Activated naive CD4-positive, alpha-beta T cell treated with anti-CD3 and anti-CD28 coated beads for 36 hours (primary cell): ENCODE measurements around the gene TXK. TPM values are rescaled to one million over a fixed set of nuclear protein-coding genes. Genes with fewer than 3 reads are reported as not detected.

Experiments
- CTCF ChIA-PET: fragments of 350-600 bp; sonication (Branson Sonifier 250); formaldehyde crosslinking; loops from one replicate; lab custom pipeline; 2021; ENCODE audit warnings: antibody characterized with exemption; lab: Charles Lee
- DNase-seq: peaks from one replicate; pipeline ENCODE4 v3.0.0-alpha.2; 2020
- H3K27ac Mint-ChIP-seq: one replicate; pipeline ENCODE4 v1.8.0; 2021; ENCODE audit warnings: mild to moderate bottlenecking, mixed read lengths
- H3K27me3 Mint-ChIP-seq: one replicate; pipeline ENCODE4 v1.8.0; 2021; ENCODE audit warnings: low read depth, mixed read lengths
- H3K36me3 Mint-ChIP-seq: one replicate; pipeline ENCODE4 v1.8.0; 2021; ENCODE audit warnings: low read depth, mixed read lengths
- H3K4me1 Mint-ChIP-seq: one replicate; pipeline ENCODE4 v1.8.0; 2021; ENCODE audit warnings: low read depth, mixed read lengths
- H3K4me3 Mint-ChIP-seq: one replicate; pipeline ENCODE4 v1.8.0; 2021; ENCODE audit warnings: mild to moderate bottlenecking, moderate library complexity, mixed read lengths
- H3K9me3 Mint-ChIP-seq: one replicate; pipeline ENCODE4 v1.8.0; 2021; ENCODE audit warnings: mixed read lengths
- intact Hi-C: fragments of 100-400 bp; cut with micrococcal nuclease; formaldehyde crosslinking; loops from one replicate; pipeline ENCODE4 v1.15.1; 2023
- total RNA-seq, 2 experiments: library from RNA; stranded (reverse); gene quantifications; one replicate each; pipeline ENCODE4 v1.2.3, GENCODE V29; 2021

The TXK gene
- total RNA-seq, 2 experiments from 2014 or later = 24.4 to 28.6 TPM

GRCh38 chr4:48071191-48071590, 62.9 kb downstream of the TXK start:
- no peak overlapping the region for H3K4me3 Mint-ChIP-seq
- CTCF ChIA-PET = interaction anchor here (0.5 to 8.4 kb wide), 2 partner anchors 35 to 76 kb away, joined by 5 to 74 read pairs; no protein-coding TSS in a partner anchor
- H3K27ac Mint-ChIP-seq = no peak overlapping the region
- H3K9me3 Mint-ChIP-seq = no peaks in the 10 kb centered on the region
- intact Hi-C loops = no loop called here
- no peak for DNase-seq
- no peaks in the 10 kb centered on the region for H3K27me3 Mint-ChIP-seq
- peaks cover 25% of the 10 kb centered on the region for H3K4me1 Mint-ChIP-seq
- H3K36me3 Mint-ChIP-seq = peaks cover 31% of the 10 kb centered on the region

- peaks cover 24% of the 10 kb centered on the region for H3K36me3 Mint-ChIP-seq
- no peak for DNase-seq
- H3K9me3 Mint-ChIP-seq = no peaks in the 10 kb centered on the region
- no peak overlapping the region for H3K27ac Mint-ChIP-seq
- no peak overlapping the region for H3K4me3 Mint-ChIP-seq
- CTCF ChIA-PET = interaction anchor here (1.2 to 8.4 kb wide), 4 partner anchors 15 to 64 kb away, joined by 3 to 74 read pairs (median 6); no protein-coding TSS in a partner anchor
- H3K4me1 Mint-ChIP-seq = peaks cover 36% of the 10 kb centered on the region
- intact Hi-C loops = loop anchor here (5.0 kb wide), 1 partner anchor 67 kb away; no protein-coding TSS in a partner anchor
- H3K27me3 Mint-ChIP-seq = no peaks in the 10 kb centered on the region
These were observed 65.0 kb downstream of the TXK start for GRCh38 chr4:48069026-48069425.

DNA sequence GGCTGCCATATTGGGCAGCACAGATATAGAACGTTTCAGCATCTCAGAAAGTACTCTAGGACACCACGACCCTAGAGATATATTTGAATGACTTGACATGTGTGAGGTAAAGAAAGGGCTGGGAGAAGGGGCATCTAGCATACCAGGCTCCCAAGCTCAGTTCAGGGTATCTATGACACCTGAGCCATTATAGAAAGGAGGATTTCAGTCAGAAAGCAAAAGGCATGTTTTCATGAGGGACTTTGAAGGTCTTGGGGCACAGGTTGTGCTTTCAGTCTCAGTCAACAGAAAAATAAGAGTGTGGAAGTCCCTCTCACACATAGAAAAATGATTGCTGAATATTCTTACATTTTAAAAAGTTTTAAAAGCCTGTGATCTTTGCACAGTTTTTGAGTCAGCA, 65.9 kb downstream of the TXK start:
- Mint-ChIP-seq H3K4me3 (no peak overlapping the region), H3K27me3 (no peaks in the 10 kb centered on the region), H3K27ac (no peak overlapping the region), H3K4me1 (peaks cover 36% of the 10 kb centered on the region), H3K36me3 (peaks cover 22% of the 10 kb centered on the region), H3K9me3 (no peaks in the 10 kb centered on the region)
- CTCF ChIA-PET = interaction anchor here (1.2 to 8.4 kb wide), 5 partner anchors 15 to 66 kb away, joined by 3 to 74 read pairs (median 5); no protein-coding TSS in a partner anchor
- intact Hi-C loops = loop anchor here (5.0 kb wide), 1 partner anchor 66 kb away; no protein-coding TSS in a partner anchor
- DNase-seq = no peak

GRCh38 chr4:48067536-48067935, 66.5 kb downstream of the TXK start:
- H3K36me3 Mint-ChIP-seq = peaks cover 24% of the 10 kb centered on the region
- intact Hi-C loops = loop anchor here (5.0 kb wide), 1 partner anchor 65 kb away; no protein-coding TSS in a partner anchor

GRCh38 chr4:48065587-48066052, 68.4 kb downstream of the TXK start:
- DNase-seq = peak; percentile 48
- peaks cover 34% of the 10 kb centered on the region for H3K36me3 Mint-ChIP-seq
- H3K27me3 Mint-ChIP-seq = no peaks in the 10 kb centered on the region
- CTCF ChIA-PET = interaction anchor here (0.5 to 8.4 kb wide), 18 partner anchors 16 to 430 kb away, joined by 3 to 74 read pairs (median 4); partner anchors contain the start of gene CNGA1
- H3K27ac Mint-ChIP-seq = peak overlapping the region; percentile 44
- H3K4me3 Mint-ChIP-seq = no peak overlapping the region
- H3K9me3 Mint-ChIP-seq = peaks cover 14% of the 10 kb centered on the region
- H3K4me1 Mint-ChIP-seq = peaks cover 36% of the 10 kb centered on the region
- intact Hi-C loops = loop anchor here (1.0 to 5.0 kb wide), 12 partner anchors 18 to 206 kb away; partner anchors contain the start of genes CNGA1 and NIPAL1

More at GRCh38 chr4:48067536-48067935, 66.5 kb downstream of the TXK start:
- DNase-seq = no peak
- Mint-ChIP-seq H3K9me3 (no peaks in the 10 kb centered on the region), H3K4me3 (no peak overlapping the region), H3K4me1 (peaks cover 36% of the 10 kb centered on the region), H3K27ac (no peak overlapping the region), H3K27me3 (no peaks in the 10 kb centered on the region)
- CTCF ChIA-PET = interaction anchor here (1.2 to 8.4 kb wide), 6 partner anchors 16 to 65 kb away, joined by 3 to 74 read pairs (median 4); no protein-coding TSS in a partner anchor

DNA sequence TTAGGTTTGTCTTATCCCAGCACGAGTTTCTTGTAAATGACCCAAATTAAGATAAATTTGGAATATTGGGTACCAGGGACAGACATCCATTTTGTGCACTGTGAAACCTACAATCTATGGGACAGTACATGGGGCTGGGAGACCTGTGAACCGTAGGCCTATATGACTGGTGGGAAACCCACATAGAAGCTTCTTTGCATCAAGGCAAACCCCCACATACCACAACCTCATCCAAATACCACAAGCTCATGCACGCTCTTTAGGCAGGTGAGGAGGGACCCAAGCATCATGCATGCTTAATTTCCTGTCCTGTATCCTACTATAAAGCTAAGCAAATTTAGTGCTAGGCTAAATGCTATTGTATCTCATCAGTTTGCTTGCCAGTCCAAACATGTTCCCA, 69.7 kb downstream of the TXK start:
- no peaks in the 10 kb centered on the region for H3K27me3 Mint-ChIP-seq
- intact Hi-C loops = no loop called here
- peaks cover 32% of the 10 kb centered on the region for H3K36me3 Mint-ChIP-seq
- no peak for DNase-seq
- CTCF ChIA-PET = interaction anchor here (0.6 to 8.4 kb wide), 9 partner anchors 14 to 237 kb away, joined by 3 to 74 read pairs (median 13); no protein-coding TSS in a partner anchor
- H3K9me3 Mint-ChIP-seq = peaks cover 19% of the 10 kb centered on the region
- peaks cover 34% of the 10 kb centered on the region for H3K4me1 Mint-ChIP-seq
- H3K27ac Mint-ChIP-seq = no peak overlapping the region
- no peak overlapping the region for H3K4me3 Mint-ChIP-seq

DNA sequence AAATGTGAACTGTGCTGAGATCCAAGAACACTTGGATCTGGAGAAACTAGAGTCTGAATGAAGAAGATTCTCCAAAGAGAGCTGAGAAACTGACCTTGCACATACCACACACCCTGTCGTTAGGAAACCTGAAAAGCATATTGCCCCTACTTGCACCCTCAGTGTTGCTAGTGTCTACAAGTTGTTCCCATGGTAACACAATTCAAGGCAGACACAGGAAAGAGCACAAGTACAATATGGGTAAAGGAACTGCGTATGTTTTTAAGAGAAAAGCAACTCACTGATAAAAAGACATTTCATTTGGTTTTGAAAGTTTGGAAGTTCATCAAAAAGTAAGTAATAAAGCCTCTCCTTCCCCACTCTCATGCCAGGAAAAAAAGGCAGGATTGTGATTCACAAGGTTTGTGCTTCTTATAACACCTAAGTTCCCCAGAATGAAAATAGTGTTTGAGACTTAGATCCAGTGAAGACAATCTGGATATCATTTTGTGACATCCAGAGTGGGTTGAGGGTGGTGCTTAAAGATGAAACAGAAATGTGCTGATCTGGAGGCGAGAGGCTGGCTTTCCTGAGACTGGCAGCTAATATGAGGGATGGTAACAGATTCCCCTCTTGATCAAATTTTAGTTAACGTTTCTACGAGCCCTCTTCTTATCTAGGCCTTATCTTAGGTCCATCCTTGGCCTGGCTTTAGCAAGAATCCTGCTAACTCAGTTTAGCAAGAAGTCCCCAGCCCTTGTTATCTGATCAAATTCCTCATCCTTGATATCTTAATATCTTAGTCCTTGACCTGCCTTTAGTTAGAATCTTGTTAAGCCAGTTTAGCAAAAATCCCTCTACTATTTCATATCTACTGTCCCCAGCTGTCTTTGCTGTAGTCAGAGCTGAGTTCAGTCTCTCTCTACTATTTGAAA, 75.2 kb downstream of the TXK start:
- intact Hi-C loops = no loop called here
- H3K27me3 Mint-ChIP-seq = no peaks in the 10 kb centered on the region
- peaks cover 19% of the 10 kb centered on the region for H3K9me3 Mint-ChIP-seq
- CTCF ChIA-PET = interaction anchor here (1.0 to 1.5 kb wide), 2 partner anchors 11 to 54 kb away, joined by 4 to 5 read pairs; no protein-coding TSS in a partner anchor
- no peaks in the 10 kb centered on the region for H3K4me1 Mint-ChIP-seq
- peaks cover 18% of the 10 kb centered on the region for H3K36me3 Mint-ChIP-seq
- H3K4me3 Mint-ChIP-seq = no peak overlapping the region
- no peak for DNase-seq
- no peak overlapping the region for H3K27ac Mint-ChIP-seq

GRCh38 chr4:48051078-48051477, 83.0 kb downstream of the TXK start:
- intact Hi-C loops = no loop called here
- Mint-ChIP-seq H3K27ac (no peak overlapping the region), H3K4me1 (peaks cover 25% of the 10 kb centered on the region), H3K4me3 (no peak overlapping the region), H3K9me3 (no peaks in the 10 kb centered on the region), H3K36me3 (no peaks in the 10 kb centered on the region), H3K27me3 (no peaks in the 10 kb centered on the region)
- DNase-seq = no peak
- CTCF ChIA-PET = interaction anchor here (0.5 to 7.9 kb wide), 7 partner anchors 14 to 894 kb away, joined by 3 to 105 read pairs (median 4); no protein-coding TSS in a partner anchor

DNA sequence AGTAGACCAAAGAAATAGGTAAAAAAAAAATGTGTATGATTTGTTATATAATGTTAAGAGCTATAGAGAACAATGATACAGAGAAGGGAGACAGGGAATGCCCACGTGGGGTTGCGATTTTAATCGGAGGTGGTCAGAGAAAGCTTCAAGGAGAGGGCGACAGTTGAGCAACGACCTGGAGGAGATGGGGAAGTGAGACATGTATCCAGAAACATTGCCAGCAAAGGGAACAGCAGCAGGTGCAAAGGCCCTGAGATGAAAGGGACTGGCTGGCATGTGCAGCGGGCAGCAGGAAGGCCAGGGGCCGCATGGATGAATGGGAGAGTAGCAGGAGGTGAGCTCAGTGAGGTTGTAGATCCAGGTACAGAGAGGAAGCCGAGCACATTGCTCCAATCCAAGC, 84.6 kb downstream of the TXK start:
- Mint-ChIP-seq H3K4me3 (no peak overlapping the region), H3K36me3 (no peaks in the 10 kb centered on the region), H3K9me3 (no peaks in the 10 kb centered on the region), H3K27me3 (no peaks in the 10 kb centered on the region), H3K4me1 (peaks cover 39% of the 10 kb centered on the region), H3K27ac (no peak overlapping the region)
- intact Hi-C loops = loop anchor here (5.0 to 10.0 kb wide), 2 partner anchors 212 to 855 kb away; partner anchors contain the start of genes CORIN and OCIAD2
- DNase-seq = no peak
- CTCF ChIA-PET = interaction anchor here (0.6 to 7.9 kb wide), 8 partner anchors 8 to 60 kb away, joined by 3 to 105 read pairs (median 6); no protein-coding TSS in a partner anchor

DNA sequence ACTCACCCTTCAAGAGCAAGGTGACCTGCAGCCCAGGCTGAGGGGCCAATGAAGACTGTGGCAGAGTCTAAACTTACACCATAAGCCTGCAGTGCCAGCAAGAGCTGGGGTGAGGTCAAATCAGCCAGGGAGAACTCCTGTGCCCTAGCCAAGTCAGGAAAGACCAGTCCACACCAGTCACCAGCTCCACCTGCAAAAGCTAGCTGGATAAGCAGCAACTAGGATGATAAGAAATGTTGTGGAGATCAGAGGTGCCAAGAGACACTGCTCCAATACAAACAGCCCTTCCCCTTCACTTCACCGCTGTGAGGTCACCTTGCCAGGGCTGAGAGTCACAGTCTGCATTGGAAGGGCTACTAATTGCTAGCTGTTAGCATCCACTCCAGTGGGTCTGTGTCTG, 86.2 kb downstream of the TXK start:
- DNase-seq = no peak
- Mint-ChIP-seq H3K27me3 (no peaks in the 10 kb centered on the region), H3K9me3 (no peaks in the 10 kb centered on the region), H3K4me1 (peaks cover 54% of the 10 kb centered on the region), H3K4me3 (no peak overlapping the region), H3K27ac (no peak overlapping the region), H3K36me3 (no peaks in the 10 kb centered on the region)
- CTCF ChIA-PET = interaction anchor here (0.8 to 7.9 kb wide), 9 partner anchors 12 to 80 kb away, joined by 3 to 105 read pairs (median 7); no protein-coding TSS in a partner anchor
- intact Hi-C loops = loop anchor here (1.0 to 10.0 kb wide), 8 partner anchors 12 to 857 kb away; partner anchors contain the start of genes CNGA1, CORIN, NIPAL1 and OCIAD2

DNA sequence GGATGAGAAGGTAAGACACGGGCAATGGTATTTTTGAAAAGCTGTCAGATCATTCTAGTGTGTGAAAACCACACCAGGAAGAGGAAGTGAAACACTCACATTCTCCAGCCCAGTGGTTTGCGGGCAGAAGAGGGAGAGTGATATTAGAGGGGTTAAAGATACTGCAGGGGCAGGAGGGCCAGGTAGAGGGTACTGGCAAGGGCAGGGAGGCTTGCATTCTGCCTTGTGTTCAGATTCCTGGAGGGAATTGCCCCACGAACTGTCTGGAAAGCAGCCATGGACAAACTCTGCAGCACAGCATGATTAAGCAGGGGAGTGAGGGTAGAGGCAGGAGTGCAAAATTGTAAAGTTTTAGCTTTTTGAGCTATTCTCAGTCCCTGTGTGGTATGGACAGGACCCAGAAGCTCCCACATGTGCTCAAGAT, 86.6 kb downstream of the TXK start:
- no peak overlapping the region for H3K27ac Mint-ChIP-seq
- H3K9me3 Mint-ChIP-seq = no peaks in the 10 kb centered on the region
- DNase-seq = peak; percentile 91
- peaks cover 58% of the 10 kb centered on the region for H3K4me1 Mint-ChIP-seq
- H3K4me3 Mint-ChIP-seq = peak overlapping the region; percentile 1
- CTCF ChIA-PET = interaction anchor here (0.6 to 7.9 kb wide), 13 partner anchors 14 to 80 kb away, joined by 3 to 105 read pairs (median 5); no protein-coding TSS in a partner anchor
- H3K27me3 Mint-ChIP-seq = no peaks in the 10 kb centered on the region
- intact Hi-C loops = loop anchor here (1.0 to 10.0 kb wide), 8 partner anchors 11 to 857 kb away; partner anchors contain the start of genes CNGA1, CORIN, NIPAL1 and OCIAD2
- no peaks in the 10 kb centered on the region for H3K36me3 Mint-ChIP-seq
